ENCODE measurements around the gene CORO7. TPM values are rescaled to one million over a fixed set of nuclear protein-coding genes. Genes with fewer than 3 reads are reported as not detected.

CORO7 gene
- polyA plus RNA-seq, 3 donors: 44.7 to 181 (median 68.4) TPM

DNA sequence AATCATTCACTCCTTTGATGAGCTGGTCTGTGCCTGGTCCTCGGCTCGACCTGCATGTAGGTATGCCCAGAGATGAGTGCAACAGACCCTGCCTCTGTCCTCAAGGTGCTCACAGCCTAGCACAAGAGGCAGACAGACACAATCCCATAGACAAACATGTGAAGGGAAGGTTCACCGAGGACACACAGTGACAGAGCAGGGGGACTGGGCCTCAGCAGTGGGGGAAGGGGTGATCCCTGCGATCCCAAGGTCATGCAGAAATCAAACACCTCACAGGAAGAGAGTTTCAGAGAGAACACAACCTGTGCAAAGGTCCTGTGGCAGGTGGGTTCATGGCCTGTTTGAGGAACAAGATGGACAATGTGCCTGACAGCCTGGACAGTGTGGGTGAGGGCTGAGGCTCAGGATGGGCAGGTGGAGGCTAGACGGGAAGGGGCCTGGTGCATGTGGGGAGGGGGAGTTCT, 49.0 kb downstream of the CORO7 start:
- Mint-ChIP-seq H3K27ac (peak overlapping the region in 2 of 7 donors; percentile 2 to 50), H3K27me3 (ENCODE audit: low read depth in 3 of 3) (peaks cover 2 to 3% (median 2%) of the 10 kb centered on the region in 3 donors), H3K36me3 (peaks cover 38 to 71% of the 10 kb centered on the region in 2 donors), H3K4me3 (no peak overlapping the region), H3K9me3 (no peaks in the 10 kb centered on the region), H3K4me1 (peaks cover 6% of the 10 kb centered on the region)
- Histone ChIP-seq H3K27me3 (ENCODE audit: control insufficient read depth in 2 of 2, insufficient read depth in 2 of 2, low read length in 2 of 2) (no peaks in the 10 kb centered on the region), H3K4me3 (replicated peaks in 1 of 3; ENCODE audit: low read depth in 2 of 3, low read length in 3 of 3) (no peak overlapping the region), H3K79me2 (ENCODE audit: insufficient read depth, low read length) (peaks cover 20% of the 10 kb centered on the region), H2AFZ (ENCODE audit: insufficient read depth, low read depth, low read length, poor library complexity, severe bottlenecking) (no peak overlapping the region), H3K4me2 (replicated peaks; ENCODE audit: extremely low read depth, low read length, poor library complexity, severe bottlenecking) (no peak overlapping the region), H3K27ac (ENCODE audit: low read depth in 1 of 2, low read length in 2 of 2) (no peak overlapping the region), H3K9me3 (replicated peaks in 1 of 2; ENCODE audit: control insufficient read depth in 1 of 2, insufficient read depth in 1 of 2, low read length in 2 of 2) (no peaks in the 10 kb centered on the region), H3K9ac (ENCODE audit: insufficient read depth, low read length, poor library complexity, severe bottlenecking) (no peak overlapping the region), H3K4me1 (ENCODE audit: control insufficient read depth in 1 of 2, insufficient read depth in 2 of 2, low read length in 2 of 2) (peaks cover 4 to 12% of the 10 kb centered on the region in 2 donors), H4K20me1 (ENCODE audit: insufficient read depth, low read length) (peaks cover 93% of the 10 kb centered on the region), H3K36me3 (replicated peaks in 1 of 2; ENCODE audit: control insufficient read depth in 1 of 2, insufficient read depth in 2 of 2, low read length in 2 of 2) (peaks cover 54 to 80% of the 10 kb centered on the region in 2 donors)
- no peak for TF ChIP-seq CTCF (IDR thresholded peaks at IDR 0.05)
- WGBS (ENCODE audit: insufficient coverage): 100% methylated on average over 3 of the region's 5 CpGs
- no peak for DNase-seq
- intact Hi-C loops (cut with micrococcal nuclease): no loop called here

GRCh38 chr16:4366016-4366415, 50.4 kb downstream of the CORO7 start:
- peaks cover 14% of the 10 kb centered on the region for H3K79me2 ChIP-seq (ENCODE audit: insufficient read depth, low read length)
- H3K9ac ChIP-seq (ENCODE audit: insufficient read depth, low read length, poor library complexity, severe bottlenecking): no peak overlapping the region
- H3K9me3 ChIP-seq (replicated peaks in 1 of 2; ENCODE audit: control insufficient read depth in 1 of 2, insufficient read depth in 1 of 2, low read length in 2 of 2): no peaks in the 10 kb centered on the region
- H3K27ac ChIP-seq (ENCODE audit: low read depth in 1 of 2, low read length in 2 of 2): no peak overlapping the region
- Mint-ChIP-seq H3K27ac (no peak overlapping the region), H3K9me3 (no peaks in the 10 kb centered on the region), H3K27me3 (ENCODE audit: low read depth in 3 of 3) (peaks cover 0 to 2% (median 1%) of the 10 kb centered on the region in 3 donors), H3K36me3 (peaks cover 50 to 85% of the 10 kb centered on the region in 2 donors), H3K4me3 (no peak overlapping the region), H3K4me1 (no peaks in the 10 kb centered on the region)
- no peak overlapping the region for H3K4me2 ChIP-seq (replicated peaks; ENCODE audit: extremely low read depth, low read length, poor library complexity, severe bottlenecking)
- H4K20me1 ChIP-seq (ENCODE audit: insufficient read depth, low read length): peaks cover 93% of the 10 kb centered on the region
- TF ChIP-seq CTCF (IDR thresholded peaks at IDR 0.05): no peak
- intact Hi-C loops (cut with micrococcal nuclease): no loop called here
- no peak overlapping the region for H3K4me3 ChIP-seq (replicated peaks in 1 of 3; ENCODE audit: low read depth in 2 of 3, low read length in 3 of 3)
- WGBS (ENCODE audit: insufficient coverage): 99% methylated on average over 11 of the region's 13 CpGs
- no peaks in the 10 kb centered on the region for H3K4me1 ChIP-seq (ENCODE audit: control insufficient read depth in 1 of 2, insufficient read depth in 2 of 2, low read length in 2 of 2)
- no peak for DNase-seq
- no peak overlapping the region for H2AFZ ChIP-seq (ENCODE audit: insufficient read depth, low read depth, low read length, poor library complexity, severe bottlenecking)
- peaks cover 68 to 94% of the 10 kb centered on the region in 2 donors for H3K36me3 ChIP-seq (replicated peaks in 1 of 2; ENCODE audit: control insufficient read depth in 1 of 2, insufficient read depth in 2 of 2, low read length in 2 of 2)
- H3K27me3 ChIP-seq (ENCODE audit: control insufficient read depth in 2 of 2, insufficient read depth in 2 of 2, low read length in 2 of 2): no peaks in the 10 kb centered on the region

Measured in CD14-positive monocyte (primary cell).